HEK293 (cell line): ENCODE measurements around the gene TUBB2B.

Experiments used
- CTCF ChIA-PET: fragments of 350-600 bp; formaldehyde crosslinking; extraction: SDS; loops from one replicate; lab custom pipeline; 2021; ENCODE audit warnings: antibody characterized with exemption; lab: Yijun Ruan, JAX
- POLR2A ChIA-PET: fragments of 300-600 bp; formaldehyde crosslinking; extraction: SDS; loops from one replicate; lab custom pipeline; 2020; ENCODE audit warnings: antibody characterized with exemption, inconsistent platforms; lab: Yijun Ruan, JAX
- H3K27ac ChIP-seq: fragments of 200-500 bp; sonication (Bioruptor generic); 2 replicates; pipeline ENCODE4 v1.5.1; 2014; ENCODE audit warnings: low read depth, low read length, control low read depth, inconsistent platforms; ENCODE audit errors: extremely low read depth
- H3K36me3 ChIP-seq, 2 experiments: fragments of 200-500 bp in 1 of 2; sonication (Bioruptor generic) in 1 of 2; 1 replicate in 1 of 2; 2 replicates in 1 of 2; pipeline ENCODE4 v1.5.1; 2014 to 2017; ENCODE audit warnings: inconsistent platforms in 2 of 2, low read length in 2 of 2; ENCODE audit not compliant: control insufficient read depth in 2 of 2, insufficient read depth in 1 of 2
- H3K4me1 ChIP-seq: fragments of 200-500 bp; sonication (Bioruptor generic); 2 replicates; pipeline ENCODE4 v1.5.1; 2014; ENCODE audit warnings: mild to moderate bottlenecking, low read length, inconsistent platforms; ENCODE audit not compliant: control insufficient read depth, insufficient read depth
- H3K4me3 ChIP-seq: 2 replicates; pipeline ENCODE4 v1.5.1; 2011; ENCODE audit warnings: low read depth, mild to moderate bottlenecking, control low read depth, low read length, moderate library complexity
- H3K9me3 ChIP-seq: fragments of 200-500 bp; sonication (Bioruptor generic); 2 replicates; pipeline ENCODE4 v1.5.1; 2014; ENCODE audit warnings: low read depth, low read length, inconsistent platforms; ENCODE audit not compliant: control insufficient read depth, insufficient read depth
- FEZF1 ChIP-seq: fragments of 450-650 bp; formaldehyde crosslinking; IDR thresholded peaks from 2 replicates; pipeline ENCODE4 v1.5.1; 2016; ENCODE audit warnings: missing biosample characterization, missing genetic modification characterization
- KLF7 ChIP-seq: fragments of 450-650 bp; formaldehyde crosslinking; IDR thresholded peaks from 2 replicates; pipeline ENCODE4 v1.5.1; 2016; ENCODE audit warnings: missing biosample characterization, missing genetic modification characterization, borderline replicate concordance
- PRDM10 ChIP-seq: fragments of 450-650 bp; formaldehyde crosslinking; IDR thresholded peaks from 2 replicates; pipeline ENCODE4 v1.5.1; 2016; ENCODE audit warnings: missing biosample characterization, missing genetic modification characterization
- ZBTB10 ChIP-seq: fragments of 450-650 bp; formaldehyde crosslinking; IDR thresholded peaks from 2 replicates; pipeline ENCODE4 v1.5.1; 2016; ENCODE audit warnings: missing biosample characterization, missing genetic modification characterization
- ZBTB17 ChIP-seq: fragments of 450-650 bp; formaldehyde crosslinking; IDR thresholded peaks from 2 replicates; pipeline ENCODE4 v1.5.1; 2016; ENCODE audit warnings: missing biosample characterization, missing genetic modification characterization
- ZBTB49 ChIP-seq: fragments of 450-650 bp; formaldehyde crosslinking; IDR thresholded peaks from 2 replicates; pipeline ENCODE4 v1.5.1; 2016; ENCODE audit warnings: missing biosample characterization, missing genetic modification characterization, low read depth
- ZBTB8A ChIP-seq: fragments of 450-650 bp; formaldehyde crosslinking; IDR thresholded peaks from 2 replicates; pipeline ENCODE4 v1.5.1; 2016; ENCODE audit warnings: missing biosample characterization, missing genetic modification characterization
- ZFP3 ChIP-seq: fragments of 450-650 bp; formaldehyde crosslinking; IDR thresholded peaks from 2 replicates; pipeline ENCODE4 v1.5.1; 2016; ENCODE audit warnings: low read depth, missing biosample characterization, missing genetic modification characterization
- ZIC2 ChIP-seq: fragments of 450-650 bp; formaldehyde crosslinking; IDR thresholded peaks from 2 replicates; pipeline ENCODE4 v1.5.1; 2016; ENCODE audit warnings: missing biosample characterization, missing genetic modification characterization
- ZNF146 ChIP-seq: fragments of 450-650 bp; formaldehyde crosslinking; IDR thresholded peaks from 2 replicates; pipeline ENCODE4 v1.5.1; 2016; ENCODE audit warnings: missing biosample characterization, missing genetic modification characterization
- ZNF169 ChIP-seq: fragments of 450-650 bp; formaldehyde crosslinking; IDR thresholded peaks from 2 replicates; pipeline ENCODE4 v1.5.1; 2016; ENCODE audit warnings: missing biosample characterization, missing genetic modification characterization
- ZNF2 ChIP-seq: fragments of 450-650 bp; formaldehyde crosslinking; IDR thresholded peaks from 2 replicates; pipeline ENCODE4 v1.5.1; 2016; ENCODE audit warnings: missing biosample characterization, missing genetic modification characterization
- ZNF223 ChIP-seq: fragments of 450-650 bp; formaldehyde crosslinking; IDR thresholded peaks from 2 replicates; pipeline ENCODE4 v1.5.1; 2016; ENCODE audit warnings: missing biosample characterization, missing genetic modification characterization
- ZNF302 ChIP-seq: fragments of 450-650 bp; formaldehyde crosslinking; IDR thresholded peaks from 2 replicates; pipeline ENCODE4 v1.5.1; 2016; ENCODE audit warnings: missing biosample characterization, missing genetic modification characterization, low read depth
- ZNF335 ChIP-seq: fragments of 450-650 bp; formaldehyde crosslinking; conservative IDR thresholded peaks from 2 replicates; pipeline ENCODE4 v1.5.1; 2016; ENCODE audit warnings: missing biosample characterization, missing genetic modification characterization
- ZNF48 ChIP-seq: fragments of 450-650 bp; formaldehyde crosslinking; IDR thresholded peaks from 2 replicates; pipeline ENCODE4 v1.5.1; 2016; ENCODE audit warnings: missing biosample characterization, missing genetic modification characterization
- ZNF544 ChIP-seq: fragments of 450-650 bp; formaldehyde crosslinking; IDR thresholded peaks from 2 replicates; pipeline ENCODE4 v1.5.0; 2017; ENCODE audit warnings: missing biosample characterization, missing genetic modification characterization
- ZNF626 ChIP-seq: fragments of 450-650 bp; sonication (Bioruptor Pico); formaldehyde crosslinking; IDR thresholded peaks from 2 replicates; pipeline ENCODE4 v1.5.1; 2018; ENCODE audit warnings: missing biosample characterization, missing genetic modification characterization, inconsistent platforms
- ZSCAN16 ChIP-seq: fragments of 450-650 bp; formaldehyde crosslinking; IDR thresholded peaks from 2 replicates; pipeline ENCODE4 v1.5.1; 2016; ENCODE audit warnings: missing biosample characterization, missing genetic modification characterization
- TF ChIP-seq, protein P1 (sequence below): fragments of 450-650 bp; formaldehyde crosslinking; IDR thresholded peaks from 2 replicates; pipeline ENCODE4 v1.5.1; 2017; ENCODE audit warnings: missing biosample characterization, missing genetic modification characterization
- TF ChIP-seq, protein P2 (sequence below): sonication (generic); formaldehyde crosslinking; IDR thresholded peaks from 2 replicates; pipeline ENCODE4 v1.8.1; 2022; ENCODE audit warnings: mild to moderate bottlenecking, moderate library complexity, missing genetic modification reagents

The TUBB2B gene

DNA sequence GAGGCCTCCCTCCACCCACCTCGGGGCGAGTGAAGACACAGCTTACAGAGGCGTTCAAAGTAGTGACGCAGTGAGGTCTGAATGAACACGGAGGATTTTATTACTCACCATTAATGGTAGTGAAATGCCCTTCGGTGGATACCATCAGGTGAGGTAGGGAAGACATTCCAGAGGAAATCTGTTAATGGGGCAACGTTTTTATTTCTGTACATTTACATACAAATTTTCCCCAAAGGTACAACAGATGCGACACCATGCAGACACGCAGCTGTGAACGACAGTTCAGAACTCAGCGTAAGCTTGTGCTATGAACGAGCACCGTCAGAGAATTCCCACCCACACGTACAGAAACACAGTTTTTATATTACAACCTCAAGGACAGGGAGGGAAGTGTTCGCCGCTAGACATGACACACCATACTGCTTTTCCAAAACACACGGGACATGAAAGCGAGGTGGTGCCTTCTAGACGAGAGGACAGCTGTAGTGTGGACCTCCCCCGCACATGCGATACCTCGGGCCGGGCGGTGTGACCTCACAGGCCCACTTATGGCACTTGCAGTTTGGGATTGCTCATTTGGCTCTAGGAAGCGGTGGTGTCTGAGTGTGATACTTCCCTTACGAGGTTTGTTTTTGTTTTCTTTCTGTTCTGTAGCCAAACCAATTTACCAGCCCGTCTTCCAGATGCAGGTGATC lies 42.0 kb upstream of the TUBB2B start:
- POLR2A ChIA-PET, result no interaction called here
- H3K36me3 ChIP-seq, result peaks cover 3 to 78% of the 10 kb centered on the region in 2 experiments; a peak in 2 of 3 replicates

GRCh38 chr6:3268680-3269079 lies 41.2 kb upstream of the TUBB2B start:
- H3K4me3 ChIP-seq, result no peak overlapping the region
- no peaks in the 10 kb centered on the region for H3K4me1 ChIP-seq
- no peak overlapping the region for H3K27ac ChIP-seq
- H3K9me3 ChIP-seq, result no peaks in the 10 kb centered on the region
- TF ChIP-seq ZBTB8A (tag by site-specific recombination), result no peak
- no peak for TF ChIP-seq ZSCAN16 (tag by site-specific recombination)
- TF ChIP-seq ZNF335 (tag by site-specific recombination), result no peak
- TF ChIP-seq ZNF146 (tag by site-specific recombination), result no peak
- TF ChIP-seq ZNF223 (tag by site-specific recombination), result no peak
- no peak for TF ChIP-seq ZBTB49
- no peak for TF ChIP-seq ZFP3 (tag by site-specific recombination)
- TF ChIP-seq ZIC2 (tag by site-specific recombination), result no peak
- no peak for TF ChIP-seq PRDM10
- TF ChIP-seq ZNF626 (tag by site-specific recombination), result no peak
- TF ChIP-seq, protein P1, sequence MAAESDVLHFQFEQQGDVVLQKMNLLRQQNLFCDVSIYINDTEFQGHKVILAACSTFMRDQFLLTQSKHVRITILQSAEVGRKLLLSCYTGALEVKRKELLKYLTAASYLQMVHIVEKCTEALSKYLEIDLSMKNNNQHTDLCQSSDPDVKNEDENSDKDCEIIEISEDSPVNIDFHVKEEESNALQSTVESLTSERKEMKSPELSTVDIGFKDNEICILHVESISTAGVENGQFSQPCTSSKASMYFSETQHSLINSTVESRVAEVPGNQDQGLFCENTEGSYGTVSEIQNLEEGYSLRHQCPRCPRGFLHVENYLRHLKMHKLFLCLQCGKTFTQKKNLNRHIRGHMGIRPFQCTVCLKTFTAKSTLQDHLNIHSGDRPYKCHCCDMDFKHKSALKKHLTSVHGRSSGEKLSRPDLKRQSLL (tag by site-specific recombination), result no peak
- no peak for TF ChIP-seq ZNF2 (tag by site-specific recombination)
- TF ChIP-seq ZBTB10 (tag by site-specific recombination), result no peak
- TF ChIP-seq ZBTB17 (tag by site-specific recombination), result no peak
- no peak for TF ChIP-seq ZNF48 (tag by site-specific recombination)
- TF ChIP-seq, protein P2, sequence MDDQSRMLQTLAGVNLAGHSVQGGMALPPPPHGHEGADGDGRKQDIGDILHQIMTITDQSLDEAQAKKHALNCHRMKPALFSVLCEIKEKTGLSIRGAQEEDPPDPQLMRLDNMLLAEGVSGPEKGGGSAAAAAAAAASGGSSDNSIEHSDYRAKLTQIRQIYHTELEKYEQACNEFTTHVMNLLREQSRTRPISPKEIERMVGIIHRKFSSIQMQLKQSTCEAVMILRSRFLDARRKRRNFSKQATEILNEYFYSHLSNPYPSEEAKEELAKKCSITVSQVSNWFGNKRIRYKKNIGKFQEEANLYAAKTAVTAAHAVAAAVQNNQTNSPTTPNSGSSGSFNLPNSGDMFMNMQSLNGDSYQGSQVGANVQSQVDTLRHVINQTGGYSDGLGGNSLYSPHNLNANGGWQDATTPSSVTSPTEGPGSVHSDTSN, result no peak
- TF ChIP-seq ZNF302 (tag by site-specific recombination), result no peak
- no peak for TF ChIP-seq ZNF544 (tag by site-specific recombination)
- no peak for TF ChIP-seq KLF7
- TF ChIP-seq, all 188 proteins: peak for 0
- POLR2A ChIA-PET, result no interaction called here
- peaks cover 3 to 79% of the 10 kb centered on the region in 2 experiments; a peak in 2 of 3 replicates for H3K36me3 ChIP-seq
- CTCF ChIA-PET, result no interaction called here

More for the DNA sequence above, 42.0 kb upstream of the TUBB2B start:
- TF ChIP-seq FEZF1 (tag by site-specific recombination), result peak; percentile 57
- no peak for TF ChIP-seq ZNF169 (tag by site-specific recombination)
- H3K27ac ChIP-seq, result no peak overlapping the region
- no peak overlapping the region for H3K4me3 ChIP-seq
- CTCF ChIA-PET, result interaction anchor here (0.7 kb wide), 1 partner anchor 12 kb away, joined by 6 read pairs; no protein-coding TSS in a partner anchor
- no peaks in the 10 kb centered on the region for H3K9me3 ChIP-seq
- no peaks in the 10 kb centered on the region for H3K4me1 ChIP-seq
